ENCODE measurements around the gene DRG1. TPM values are rescaled to one million over a fixed set of nuclear protein-coding genes. Genes with fewer than 3 reads are reported as not detected.
"Not testable (repeated sequence)": the region's sequence is repeated elsewhere in the genome, so short reads cannot be mapped to it uniquely, and the experiment has no call there.

The DRG1 gene
- total RNA-seq, result 59.3 TPM
- long read RNA-seq, transcript DRG1-201 (9 exons, 1,746 nt), result major isoform, 38 of 41 reads
- long read RNA-seq, partial matches to known transcripts, result 2 of 41 reads
- long read RNA-seq, other reads (novel, unspliced or antisense), result 1 of 41 reads

GRCh38 chr22:31399211-31400022 lies at the start of gene DRG1:
Gene DRG1 (plus strand): TSS chr22:31399604. CDS start chr22:31399684, 80 bp downstream.
- intact Hi-C loops (cut with DNase I), result loop anchor here (1.0 to 5.0 kb wide), 2 partner anchors 53 to 88 kb away; partner anchors contain the start of genes EIF4ENIF1 and PATZ1
- ATAC-seq (peak; percentile 100), DNase-seq (ENCODE audit: missing footprints) (peak; percentile 98)

GRCh38 chr22:31349960-31350359 lies 49.4 kb upstream of the DRG1 start:
- ATAC-seq, result no peak
- intact Hi-C loops (cut with DNase I), result loop anchor here (5.0 kb wide), 1 partner anchor 58 kb away; the partner anchor contains the start of gene PIK3IP1
- no peak for DNase-seq (ENCODE audit: missing footprints)

GRCh38 chr22:31350410-31350863 lies 49.0 kb upstream of the DRG1 start:
- intact Hi-C loops (cut with DNase I), result no loop called here
- ATAC-seq (no peak), DNase-seq (ENCODE audit: missing footprints) (no peak)

- intact Hi-C loops (cut with DNase I), result no loop called here
- ATAC-seq, result no peak
- no peak for DNase-seq (ENCODE audit: missing footprints)
Measured at GRCh38 chr22:31354515-31354914, 44.9 kb upstream of the DRG1 start.

GRCh38 chr22:31360029-31360428 lies 39.4 kb upstream of the DRG1 start:
- ATAC-seq, result no peak
- DNase-seq (ENCODE audit: missing footprints), result no peak
- intact Hi-C loops (cut with DNase I), result no loop called here

GRCh38 chr22:31361743-31362142 lies 37.7 kb upstream of the DRG1 start:
- ATAC-seq, result no peak
- DNase-seq (ENCODE audit: missing footprints), result no peak
- intact Hi-C loops (cut with DNase I), result no loop called here

- DNase-seq (ENCODE audit: missing footprints) (no peak), ATAC-seq (no peak)
- intact Hi-C loops (cut with DNase I), result no loop called here
Measured at GRCh38 chr22:31363885-31364465, 35.4 kb upstream of the DRG1 start.

- DNase-seq (ENCODE audit: missing footprints), result no peak
- intact Hi-C loops (cut with DNase I), result no loop called here
- no peak for ATAC-seq
Measured at GRCh38 chr22:31367426-31367825, 32.0 kb upstream of the DRG1 start.

- intact Hi-C loops (cut with DNase I), result no loop called here
- ATAC-seq (peak; percentile 87), DNase-seq (ENCODE audit: missing footprints) (no peak)
Measured at GRCh38 chr22:31377612-31378011, 21.8 kb upstream of the DRG1 start.

GRCh38 chr22:31378123-31378522 lies 21.3 kb upstream of the DRG1 start:
- DNase-seq (ENCODE audit: missing footprints) (no peak), ATAC-seq (peak; percentile 62)
- intact Hi-C loops (cut with DNase I), result no loop called here

- DNase-seq (ENCODE audit: missing footprints); intact Hi-C loops (cut with DNase I); ATAC-seq: not testable (repeated sequence)
Measured at GRCh38 chr22:31378651-31379050, 20.8 kb upstream of the DRG1 start.

- intact Hi-C loops (cut with DNase I), result no loop called here
- ATAC-seq, result no peak
- DNase-seq (ENCODE audit: missing footprints), result no peak
Measured at GRCh38 chr22:31393893-31394292, 5.5 kb upstream of the DRG1 start.

- ATAC-seq, result no peak
- DNase-seq (ENCODE audit: missing footprints), result no peak
- intact Hi-C loops (cut with DNase I), result no loop called here
Measured at GRCh38 chr22:31394326-31394725, 5.1 kb upstream of the DRG1 start.

- intact Hi-C loops (cut with DNase I), result loop anchor here (5.0 kb wide), 1 partner anchor 89 kb away; the partner anchor contains the start of gene EIF4ENIF1
- no peak for DNase-seq (ENCODE audit: missing footprints)
- no peak for ATAC-seq
Measured at GRCh38 chr22:31398231-31398630, 1.2 kb upstream of the DRG1 start.

GRCh38 chr22:31400023-31400397 lies 606 bp downstream of the DRG1 start:
- DNase-seq (ENCODE audit: missing footprints) (no peak), ATAC-seq (no peak)
- intact Hi-C loops (cut with DNase I), result no loop called here

GRCh38 chr22:31402350-31402749 lies 2.9 kb downstream of the DRG1 start:
- ATAC-seq; intact Hi-C loops (cut with DNase I); DNase-seq (ENCODE audit: missing footprints): not testable (repeated sequence)

- intact Hi-C loops (cut with DNase I), result no loop called here
- ATAC-seq (no peak), DNase-seq (ENCODE audit: missing footprints) (no peak)
Measured at GRCh38 chr22:31425331-31426050, 26.1 kb downstream of the DRG1 start.

GRCh38 chr22:31431950-31432349 lies 32.5 kb downstream of the DRG1 start:
- no peak for ATAC-seq

GRCh38 chr22:31436132-31436531 lies 36.7 kb downstream of the DRG1 start:
- DNase-seq (ENCODE audit: missing footprints), result no peak
- peak; percentile 13 for ATAC-seq
- intact Hi-C loops (cut with DNase I), result no loop called here

More at GRCh38 chr22:31431950-31432349, 32.5 kb downstream of the DRG1 start:
- DNase-seq (ENCODE audit: missing footprints), result no peak
- intact Hi-C loops (cut with DNase I), result no loop called here
